AG04449 (cell line): ENCODE results near the gene FILIP1L.

Source experiments
- CTCF ChIA-PET: fragments of 350-600 bp; formaldehyde crosslinking; extraction: SDS; loops from one replicate; lab custom pipeline; 2021; ENCODE audit warnings: antibody characterized with exemption; lab: Yijun Ruan, JAX
- POLR2A ChIA-PET: fragments of 400-600, 350-600 bp; formaldehyde crosslinking; extraction: SDS; loops from one replicate; lab custom pipeline; 2020; ENCODE audit warnings: antibody characterized with exemption, inconsistent platforms; lab: Yijun Ruan, JAX
- DNase-seq: peaks from one replicate; pipeline ENCODE4 v3.0.0-alpha.2; 2010; ENCODE audit warnings: low read depth, low spot score
- H3K4me3 ChIP-seq: 2 replicates; pipeline ENCODE4 v1.5.1; 2011; ENCODE audit warnings: low read depth, mild to moderate bottlenecking, control low read depth, low read length
- CTCF ChIP-seq: IDR thresholded peaks from one replicate; pipeline ENCODE4 v1.5.1; 2011; ENCODE audit warnings: mild to moderate bottlenecking, moderate library complexity, low read length, control low read depth, inconsistent platforms; ENCODE audit not compliant: insufficient read depth; ENCODE audit errors: missing control alignments

FILIP1L gene

GRCh38 chr3:100072326-100073048 is 41.8 kb downstream of the FILIP1L start:
- POLR2A ChIA-PET = no interaction called here
- CTCF ChIA-PET = interaction anchor here (0.7 to 3.5 kb wide), 4 partner anchors 10 to 182 kb away, joined by 3 to 21 read pairs (median 8); no protein-coding TSS in a partner anchor
- no peak for TF ChIP-seq CTCF
- no peak overlapping the region for H3K4me3 ChIP-seq
- DNase-seq = no peak

GRCh38 chr3:100069472-100069871 is 44.8 kb downstream of the FILIP1L start:
- no peak overlapping the region for H3K4me3 ChIP-seq
- no peak for DNase-seq
- no peak for TF ChIP-seq CTCF
- ChIA-PET POLR2A (no interaction called here), CTCF (interaction anchor here (0.6 to 4.1 kb wide), 48 partner anchors 8 to 261 kb away, joined by 3 to 54 read pairs (median 4); partner anchors contain the start of gene TBC1D23)

- TF ChIP-seq CTCF = peak; percentile 76
- ChIA-PET POLR2A (interaction anchor here (0.5 kb wide), 1 partner anchor 117 kb away, joined by 4 read pairs; no protein-coding TSS in a partner anchor), CTCF (interaction anchor here (0.8 to 4.1 kb wide), 51 partner anchors 8 to 261 kb away, joined by 3 to 54 read pairs (median 4); partner anchors contain the start of gene TBC1D23)
- no peak for DNase-seq
- no peak overlapping the region for H3K4me3 ChIP-seq
These were observed 45.5 kb downstream of the FILIP1L start for GRCh38 chr3:100068826-100069225.

- ChIA-PET POLR2A (no interaction called here), CTCF (interaction anchor here (1.7 to 4.1 kb wide), 6 partner anchors 10 to 207 kb away, joined by 4 to 54 read pairs (median 10); partner anchors contain the start of gene TBC1D23)
- H3K4me3 ChIP-seq = no peak overlapping the region
- no peak for DNase-seq
- TF ChIP-seq CTCF = no peak
These were observed 46.7 kb downstream of the FILIP1L start for GRCh38 chr3:100067589-100067988.

- TF ChIP-seq CTCF = no peak
- DNase-seq = no peak
- CTCF ChIA-PET = interaction anchor here (0.8 to 2.6 kb wide), 7 partner anchors 10 to 233 kb away, joined by 3 to 9 read pairs (median 3); no protein-coding TSS in a partner anchor
- POLR2A ChIA-PET = interaction anchor here (0.6 kb wide), 1 partner anchor 10 kb away, joined by 3 read pairs; no protein-coding TSS in a partner anchor
- no peak overlapping the region for H3K4me3 ChIP-seq
These were observed 50.3 kb downstream of the FILIP1L start for GRCh38 chr3:100063929-100064461.

GRCh38 chr3:100062665-100063064 is 51.6 kb downstream of the FILIP1L start:
- no peak for TF ChIP-seq CTCF
- DNase-seq = no peak
- POLR2A ChIA-PET = no interaction called here
- CTCF ChIA-PET = interaction anchor here (1.0 to 1.1 kb wide), 2 partner anchors 9 to 231 kb away, joined by 4 read pairs; no protein-coding TSS in a partner anchor
- H3K4me3 ChIP-seq = no peak overlapping the region
